CD14-positive monocyte (primary cell): ENCODE measurements around the gene KIF16B. TPM values are rescaled to one million over a fixed set of nuclear protein-coding genes. Genes with fewer than 3 reads are reported as not detected.

Experiments used
- DNase-seq, 3 donors: peaks; one replicate each; pipeline ENCODE4 v3.0.0-alpha.2; 2011 to 2022
- H2AFZ ChIP-seq: 2 replicates; pipeline ENCODE4 v1.6.0; 2012; ENCODE audit warnings: mild to moderate bottlenecking, low read depth, low read length, inconsistent platforms; ENCODE audit not compliant: insufficient read depth, poor library complexity, severe bottlenecking
- H3K27ac ChIP-seq, 2 donors: 1 replicate in 1 of 2; 2 replicates in 1 of 2; pipeline ENCODE4 v1.5.1; 2012 to 2013; ENCODE audit warnings: low read length in 2 of 2, control low read depth in 1 of 2, inconsistent platforms in 1 of 2, low read depth in 1 of 2, mild to moderate bottlenecking in 1 of 2
- H3K27me3 ChIP-seq, 2 donors: one replicate each; pipeline versions ENCODE4 v1.6.0 to v1.6.1; 2011 to 2013; ENCODE audit warnings: low read length in 2 of 2; ENCODE audit not compliant: control insufficient read depth in 2 of 2, insufficient read depth in 2 of 2
- H3K36me3 ChIP-seq, 2 donors: replicated peaks in 1 of 2; 1 replicate in 1 of 2; 2 replicates in 1 of 2; pipeline versions ENCODE4 v1.5.1 to v1.6.1; 2012 to 2013; ENCODE audit warnings: low read length in 2 of 2, control low read depth in 1 of 2, inconsistent platforms in 1 of 2, mild to moderate bottlenecking in 1 of 2; ENCODE audit not compliant: insufficient read depth in 2 of 2, control insufficient read depth in 1 of 2
- H3K4me1 ChIP-seq, 2 donors: 1 replicate in 1 of 2; 2 replicates in 1 of 2; pipeline versions ENCODE4 v1.5.1 to v1.6.1; 2012 to 2013; ENCODE audit warnings: low read length in 2 of 2, control low read depth in 1 of 2, inconsistent platforms in 1 of 2, mild to moderate bottlenecking in 1 of 2, moderate library complexity in 1 of 2; ENCODE audit not compliant: insufficient read depth in 2 of 2, control insufficient read depth in 1 of 2
- H3K4me2 ChIP-seq: replicated peaks from 2 replicates; pipeline ENCODE3; 2012; ENCODE audit warnings: low read length, moderate library complexity, mild to moderate bottlenecking; ENCODE audit not compliant: poor library complexity, severe bottlenecking; ENCODE audit errors: extremely low read depth
- H3K4me3 ChIP-seq, 3 experiments: fragments of 200-600 bp in 1 of 3; sonication (generic) in 1 of 3; replicated peaks in 1 of 3; 1 replicate in 2 of 3; 2 replicates in 1 of 3; pipeline ENCODE4 v1.5.1; 2011 to 2013; ENCODE audit warnings: low read length in 3 of 3, mild to moderate bottlenecking in 3 of 3, control low read depth in 2 of 3, low read depth in 2 of 3, inconsistent platforms in 1 of 3, moderate library complexity in 1 of 3
- H3K79me2 ChIP-seq: 2 replicates; pipeline ENCODE4 v1.6.0; 2012; ENCODE audit warnings: mild to moderate bottlenecking, control low read depth, inconsistent platforms, low read length, moderate library complexity; ENCODE audit not compliant: insufficient read depth
- H3K9ac ChIP-seq: 2 replicates; pipeline ENCODE4 v1.6.0; 2017; ENCODE audit warnings: low read length, mild to moderate bottlenecking; ENCODE audit not compliant: insufficient read depth, poor library complexity, severe bottlenecking
- H3K9me3 ChIP-seq, 2 donors: replicated peaks in 1 of 2; 1 replicate in 1 of 2; 2 replicates in 1 of 2; pipeline versions ENCODE4 v1.5.1 to v1.6.1; 2012 to 2013; ENCODE audit warnings: low read length in 2 of 2, control low read depth in 1 of 2; ENCODE audit not compliant: control insufficient read depth in 1 of 2, insufficient read depth in 1 of 2
- H4K20me1 ChIP-seq: 2 replicates; pipeline ENCODE4 v1.6.0; 2012; ENCODE audit warnings: mild to moderate bottlenecking, low read length, control low read depth, moderate library complexity; ENCODE audit not compliant: insufficient read depth
- H3K27ac Mint-ChIP-seq, 7 donors: one replicate each; pipeline ENCODE4 v1.8.0; 2020; ENCODE audit warnings: mild to moderate bottlenecking in 7 of 7, mixed read lengths in 7 of 7, moderate library complexity in 6 of 7, inconsistent platforms in 2 of 7
- H3K27me3 Mint-ChIP-seq, 3 donors: one replicate each; pipeline ENCODE4 v1.8.0; 2021 to 2022; ENCODE audit warnings: low read depth in 3 of 3, mild to moderate bottlenecking in 3 of 3, mixed read lengths in 3 of 3, moderate library complexity in 3 of 3, inconsistent platforms in 1 of 3
- H3K36me3 Mint-ChIP-seq, 2 donors: one replicate each; pipeline ENCODE4 v1.8.0; 2020; ENCODE audit warnings: mixed read lengths in 2 of 2, inconsistent platforms in 1 of 2, mild to moderate bottlenecking in 1 of 2
- H3K4me1 Mint-ChIP-seq: one replicate; pipeline ENCODE4 v1.8.0; 2020; ENCODE audit warnings: mild to moderate bottlenecking, mixed read lengths
- H3K4me3 Mint-ChIP-seq, 2 donors: one replicate each; pipeline ENCODE4 v1.8.0; 2020; ENCODE audit warnings: mild to moderate bottlenecking in 2 of 2, mixed read lengths in 2 of 2, moderate library complexity in 1 of 2
- H3K9me3 Mint-ChIP-seq, 7 donors: one replicate each; pipeline ENCODE4 v1.8.0; 2020 to 2022; ENCODE audit warnings: mixed read lengths in 7 of 7, mild to moderate bottlenecking in 6 of 7, moderate library complexity in 6 of 7, inconsistent platforms in 2 of 7
- WGBS: methylation state at CpG from one replicate; pipeline ENCODE4 v1.1.5; 2013; ENCODE audit warnings: missing lambda C conversion rate; ENCODE audit not compliant: insufficient coverage; 5-methylcytosine and 5-hydroxymethylcytosine counted together
- intact Hi-C, 2 donors: fragments of 100-400 bp; cut with micrococcal nuclease; formaldehyde crosslinking; loops; one replicate each; pipeline versions ENCODE4 v1.15.0 to v1.15.1; 2023
- polyA plus RNA-seq, 3 donors: library from polyadenylated mRNA; depleted of rRNA in 1 of 3; unstranded in 2 of 3; stranded (reverse) in 1 of 3; fragments of 300-500 nt in 2 of 3; fragments of >200 nt in 1 of 3; fragmentation: Illumina TruSeq in 2 of 3; gene quantifications; 1 replicate in 2 of 3; 2 replicates in 1 of 3; pipeline ENCODE4 v1.2.3, GENCODE V29; 2012 to 2021
- TF ChIP-seq, protein P1 (sequence below): fragments of 200-600 bp; IDR thresholded peaks from one replicate; pipeline ENCODE4 v1.8.0; 2022; ENCODE audit warnings: antibody characterized with exemption, mild to moderate bottlenecking

KIF16B gene
- polyA plus RNA-seq, 3 donors = 0.89 to 2.9 (median 2.8) TPM

DNA sequence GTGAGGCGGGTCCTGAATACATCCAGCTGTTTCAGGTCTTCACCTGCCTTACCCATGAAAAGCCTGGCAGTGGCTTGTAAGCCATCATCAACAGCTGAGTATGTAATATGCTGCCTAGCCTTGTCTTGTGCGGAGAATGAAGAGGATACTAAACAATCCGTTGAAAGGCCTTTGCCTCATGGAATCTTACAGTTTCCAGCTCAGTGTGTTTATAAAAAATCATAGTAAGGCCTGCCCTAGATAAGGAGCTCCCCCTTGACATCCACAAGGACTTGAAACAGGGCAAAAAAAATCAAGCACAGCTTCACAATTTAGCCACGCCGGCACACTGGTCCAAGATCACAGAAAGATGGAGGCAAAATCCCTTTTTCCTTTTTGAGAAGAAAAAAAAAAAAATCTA lies 115.7 kb downstream of the KIF16B start:
- WGBS = no CpG with 5 or more reads among the region's 5 CpGs
- H3K79me2 ChIP-seq = no peaks in the 10 kb centered on the region
- no peak overlapping the region for H3K9ac ChIP-seq
- no peak overlapping the region for H3K27ac ChIP-seq
- Mint-ChIP-seq H3K4me3 (no peak overlapping the region), H3K4me1 (no peaks in the 10 kb centered on the region), H3K27me3 (peaks cover 0 to 2% (median 0%) of the 10 kb centered on the region in 3 donors), H3K27ac (no peak overlapping the region), H3K9me3 (peaks cover 0 to 4% (median 1%) of the 10 kb centered on the region in 7 donors), H3K36me3 (no peaks in the 10 kb centered on the region)
- H2AFZ ChIP-seq = no peak overlapping the region
- no peaks in the 10 kb centered on the region for H3K4me1 ChIP-seq
- H3K36me3 ChIP-seq = no peaks in the 10 kb centered on the region
- no peak overlapping the region for H3K4me3 ChIP-seq
- TF ChIP-seq, protein P1, sequence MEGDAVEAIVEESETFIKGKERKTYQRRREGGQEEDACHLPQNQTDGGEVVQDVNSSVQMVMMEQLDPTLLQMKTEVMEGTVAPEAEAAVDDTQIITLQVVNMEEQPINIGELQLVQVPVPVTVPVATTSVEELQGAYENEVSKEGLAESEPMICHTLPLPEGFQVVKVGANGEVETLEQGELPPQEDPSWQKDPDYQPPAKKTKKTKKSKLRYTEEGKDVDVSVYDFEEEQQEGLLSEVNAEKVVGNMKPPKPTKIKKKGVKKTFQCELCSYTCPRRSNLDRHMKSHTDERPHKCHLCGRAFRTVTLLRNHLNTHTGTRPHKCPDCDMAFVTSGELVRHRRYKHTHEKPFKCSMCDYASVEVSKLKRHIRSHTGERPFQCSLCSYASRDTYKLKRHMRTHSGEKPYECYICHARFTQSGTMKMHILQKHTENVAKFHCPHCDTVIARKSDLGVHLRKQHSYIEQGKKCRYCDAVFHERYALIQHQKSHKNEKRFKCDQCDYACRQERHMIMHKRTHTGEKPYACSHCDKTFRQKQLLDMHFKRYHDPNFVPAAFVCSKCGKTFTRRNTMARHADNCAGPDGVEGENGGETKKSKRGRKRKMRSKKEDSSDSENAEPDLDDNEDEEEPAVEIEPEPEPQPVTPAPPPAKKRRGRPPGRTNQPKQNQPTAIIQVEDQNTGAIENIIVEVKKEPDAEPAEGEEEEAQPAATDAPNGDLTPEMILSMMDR = no peak
- intact Hi-C loops = no loop called here
- DNase-seq = no peak
- H3K9me3 ChIP-seq = no peaks in the 10 kb centered on the region
- H4K20me1 ChIP-seq = no peaks in the 10 kb centered on the region
- no peak overlapping the region for H3K4me2 ChIP-seq
- no peaks in the 10 kb centered on the region for H3K27me3 ChIP-seq

DNA sequence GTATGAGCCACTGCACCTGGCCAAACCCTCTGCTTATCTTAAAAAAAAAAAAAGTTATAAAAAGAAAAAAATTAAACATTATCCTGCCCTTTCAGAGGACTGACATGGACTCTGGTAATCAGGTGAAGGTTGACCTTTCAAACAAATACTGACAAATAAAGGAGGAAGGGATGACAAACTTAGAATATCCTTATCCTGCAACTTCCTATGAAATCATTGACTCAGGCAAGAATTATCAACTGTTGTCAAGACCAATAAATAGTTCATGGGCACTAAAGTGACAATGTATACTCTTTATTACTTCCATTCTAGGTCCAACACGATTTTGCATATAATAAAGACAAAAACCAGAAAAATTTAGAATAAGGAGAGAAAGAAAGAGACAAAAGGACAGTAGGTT lies 117.9 kb downstream of the KIF16B start:
- H3K36me3 Mint-ChIP-seq = peaks cover 2 to 4% of the 10 kb centered on the region in 2 donors
- H4K20me1 ChIP-seq = no peaks in the 10 kb centered on the region
- H3K4me1 Mint-ChIP-seq = peaks cover 2% of the 10 kb centered on the region
- peaks cover 0 to 2% (median 0%) of the 10 kb centered on the region in 3 donors for H3K27me3 Mint-ChIP-seq
- H3K4me2 ChIP-seq = no peak overlapping the region
- H3K27ac ChIP-seq = no peak overlapping the region
- no peak overlapping the region for H3K9ac ChIP-seq
- H3K4me3 ChIP-seq = no peak overlapping the region
- TF ChIP-seq, protein P1 = no peak
- no peak overlapping the region for H2AFZ ChIP-seq
- H3K36me3 ChIP-seq = no peaks in the 10 kb centered on the region
- WGBS = no CpG with 5 or more reads among the region's 1 CpG
- no peaks in the 10 kb centered on the region for H3K4me1 ChIP-seq
- no peaks in the 10 kb centered on the region for H3K79me2 ChIP-seq
- DNase-seq = no peak
- H3K4me3 Mint-ChIP-seq = no peak overlapping the region
- H3K27me3 ChIP-seq = no peaks in the 10 kb centered on the region
- no peaks in the 10 kb centered on the region for H3K9me3 ChIP-seq
- intact Hi-C loops = no loop called here
- no peak overlapping the region for H3K27ac Mint-ChIP-seq
- peaks cover 0 to 2% (median 1%) of the 10 kb centered on the region in 7 donors for H3K9me3 Mint-ChIP-seq
